HS-5 (cell line): ENCODE measurements around the gene ADAM12.
"Not testable (repeated sequence)": the region's sequence is repeated elsewhere in the genome, so short reads cannot be mapped to it uniquely, and the experiment has no call there.

Experiments
- DNase-seq: peaks from one replicate; pipeline ENCODE4 v3.0.0-alpha.2; 2012; ENCODE audit warnings: low read depth

The ADAM12 gene

DNA sequence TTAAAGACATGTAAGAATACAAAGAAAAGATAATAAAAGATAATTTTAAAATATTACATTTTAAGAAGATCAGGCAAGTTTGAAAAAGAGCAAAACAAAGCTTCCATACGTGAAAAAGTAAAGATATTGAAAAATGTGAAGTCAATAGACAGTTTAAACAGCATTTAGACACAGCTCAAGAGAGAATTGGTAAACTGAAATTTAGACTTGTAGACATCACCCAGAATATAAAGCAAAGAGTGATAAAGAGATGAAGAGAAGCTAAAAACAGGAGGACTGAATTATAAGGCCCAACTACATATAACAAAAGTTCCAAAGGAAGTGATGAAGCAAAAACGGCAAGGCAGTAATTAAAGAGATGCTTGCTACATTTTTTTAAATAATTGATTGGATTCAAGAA lies 13.8 kb downstream of the ADAM12 start:
- DNase-seq = no peak

DNA sequence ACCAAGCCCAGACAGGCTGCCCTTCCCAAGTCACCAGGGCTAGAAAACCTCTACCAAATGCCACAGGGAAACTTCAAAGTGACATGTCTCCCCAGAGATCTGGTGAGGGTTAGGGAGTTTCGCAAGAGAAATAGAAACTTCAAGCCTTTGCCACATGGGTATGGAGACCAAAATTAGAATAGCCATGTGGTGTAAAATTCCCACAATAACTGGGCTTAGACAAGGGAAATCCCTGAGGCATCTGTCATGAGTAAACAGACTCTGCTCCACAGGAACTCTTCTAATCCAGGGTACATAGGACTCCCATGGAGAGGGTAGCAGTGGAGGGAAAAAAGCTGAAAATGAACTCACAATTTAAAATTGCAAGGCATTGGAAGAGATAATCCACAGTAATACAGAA lies 14.3 kb downstream of the ADAM12 start:
- DNase-seq = no peak

DNA sequence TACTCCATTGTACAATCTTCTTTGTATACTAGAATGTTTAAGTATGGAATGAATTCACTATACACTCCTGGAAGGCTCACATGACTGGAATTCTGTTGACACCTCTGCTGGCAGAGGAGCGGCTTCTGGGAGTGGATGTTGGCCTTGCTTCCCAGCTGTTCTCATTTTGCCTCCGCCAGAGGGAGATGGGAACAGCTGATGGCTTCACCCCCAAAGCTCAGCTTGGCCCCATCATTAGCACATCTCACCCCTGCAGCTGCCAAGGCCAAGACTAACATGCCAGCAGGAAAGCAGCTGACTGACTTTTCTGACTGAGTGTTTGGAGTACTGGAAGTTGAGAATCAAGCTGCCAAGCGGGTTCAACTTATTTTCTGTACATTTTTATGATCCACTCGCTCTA lies 15.1 kb downstream of the ADAM12 start:
- DNase-seq = no peak

- DNase-seq = no peak
Observed at GRCh38 chr10:126372396-126372795, 15.9 kb downstream of the ADAM12 start.

- no peak for DNase-seq
Observed at GRCh38 chr10:126369125-126369710, 19.1 kb downstream of the ADAM12 start.

- no peak for DNase-seq
Observed at GRCh38 chr10:126357169-126357568, 31.1 kb downstream of the ADAM12 start.

DNA sequence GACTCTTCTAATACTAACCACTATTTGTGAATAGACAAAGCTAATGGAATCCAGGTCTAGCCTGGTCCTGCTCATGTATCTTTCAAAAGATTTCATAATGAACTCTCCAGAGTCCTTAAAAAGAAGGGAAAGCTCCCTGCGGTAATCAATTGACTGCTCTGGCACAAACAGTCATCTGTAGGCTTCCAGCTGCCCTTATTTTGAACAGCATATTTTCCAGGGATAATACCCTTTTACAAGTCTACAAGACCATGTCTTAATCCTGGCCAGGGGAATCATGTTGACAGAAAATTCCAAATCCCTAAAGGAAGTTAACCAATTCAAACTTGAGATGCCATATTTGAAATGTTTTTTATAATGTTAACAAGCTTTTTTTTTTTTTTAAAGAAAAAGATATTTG lies 34.6 kb downstream of the ADAM12 start:
- no peak for DNase-seq

DNA sequence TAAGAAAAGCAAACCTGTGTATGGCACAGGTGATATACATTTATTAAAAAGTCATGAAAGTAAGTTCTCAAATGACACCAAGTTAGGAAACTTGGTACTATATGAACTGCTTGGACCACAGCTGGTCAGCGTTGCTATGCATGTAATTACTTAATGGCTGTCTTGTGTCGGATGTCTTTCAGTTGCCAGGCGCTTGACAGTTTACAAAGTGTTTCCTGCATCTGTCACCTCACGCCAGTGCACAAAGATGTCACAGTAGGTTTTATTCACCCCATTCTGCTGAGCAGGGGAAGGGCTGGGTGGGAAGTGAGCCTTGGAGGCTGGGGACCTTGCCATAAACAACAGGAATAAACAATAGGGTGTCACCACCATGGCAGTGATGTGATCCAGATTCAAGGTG lies 35.8 kb downstream of the ADAM12 start:
- no peak for DNase-seq

GRCh38 chr10:126351021-126351420 lies 37.3 kb downstream of the ADAM12 start:
- no peak for DNase-seq

DNA sequence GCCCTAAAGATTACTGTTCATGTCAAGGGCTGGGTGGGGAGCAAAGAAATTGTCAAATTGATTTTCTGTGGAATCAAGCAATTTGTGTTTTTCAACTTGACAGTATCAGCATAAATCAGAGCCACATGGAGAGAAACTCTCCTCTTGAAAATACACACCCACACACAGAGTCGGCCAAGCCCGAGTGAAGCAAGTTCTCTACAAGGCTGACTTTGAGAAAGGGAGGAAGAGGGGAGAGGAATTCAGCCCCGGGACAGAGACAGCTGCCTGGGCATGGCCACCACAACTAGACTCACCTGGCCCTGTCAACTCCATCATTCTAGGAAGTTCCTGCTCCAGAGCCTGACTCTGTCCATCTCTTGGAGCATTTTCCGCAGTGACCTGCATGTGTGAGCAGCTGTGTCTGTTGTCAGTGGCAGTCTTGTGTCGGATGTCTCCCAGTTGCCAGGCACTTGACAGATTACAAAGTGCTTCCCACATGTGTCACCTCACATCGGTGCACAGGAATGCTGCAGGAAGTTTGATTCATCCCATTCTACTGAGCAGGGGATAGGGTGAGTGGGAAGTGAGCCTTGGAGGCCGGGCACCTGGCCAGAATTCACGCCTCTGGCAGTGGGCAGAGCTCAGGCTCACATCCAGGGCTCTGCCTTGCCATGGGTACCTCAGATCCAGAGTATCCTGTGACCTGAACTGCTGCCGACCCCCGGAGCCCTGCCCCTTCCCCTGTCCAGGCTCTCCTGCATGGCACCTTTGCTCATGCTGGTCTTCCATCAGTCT lies 37.9 kb downstream of the ADAM12 start:
- DNase-seq = peak; percentile 92

GRCh38 chr10:126349676-126350075 lies 38.6 kb downstream of the ADAM12 start:
- DNase-seq = no peak

DNA sequence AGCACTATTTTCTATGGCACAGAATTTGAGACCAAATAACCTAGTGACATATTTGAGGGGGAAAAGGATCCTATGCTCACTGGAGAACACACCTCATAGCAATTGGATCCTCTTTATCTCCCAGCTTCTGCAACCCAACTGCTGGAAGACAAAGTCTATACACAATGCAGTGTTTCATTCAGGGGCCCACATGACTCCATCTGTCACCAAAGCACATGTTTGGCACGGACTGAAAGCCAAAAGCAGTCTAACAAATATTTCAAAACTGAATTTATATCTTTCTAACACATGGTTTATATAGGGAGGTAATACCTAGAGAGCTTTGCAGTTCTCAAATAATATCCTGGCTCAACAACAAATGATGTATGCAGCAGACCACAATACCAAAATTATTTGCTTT lies 39.2 kb downstream of the ADAM12 start:
- no peak for DNase-seq

DNA sequence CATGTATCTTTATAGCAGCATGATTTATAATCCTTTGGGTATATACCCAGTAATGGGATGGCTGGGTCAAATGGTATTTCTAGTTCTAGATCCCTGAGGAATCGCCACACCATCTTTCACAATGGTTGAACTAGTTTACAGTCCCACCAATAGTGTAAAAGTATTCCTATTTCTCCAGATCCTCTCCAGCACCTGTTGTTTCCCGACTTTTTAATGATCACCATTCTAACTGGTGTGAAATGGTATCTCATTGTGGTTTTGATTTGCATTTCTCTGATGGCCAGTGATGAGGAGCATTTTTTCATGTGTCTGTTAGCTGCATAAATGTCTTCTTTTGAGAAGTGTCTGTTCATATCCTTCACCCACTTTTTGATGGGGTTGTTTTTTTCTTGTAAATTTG lies 44.8 kb downstream of the ADAM12 start:
- DNase-seq = not testable (repeated sequence)

- no peak for DNase-seq
Observed at GRCh38 chr10:126342680-126343079, 45.6 kb downstream of the ADAM12 start.

DNA sequence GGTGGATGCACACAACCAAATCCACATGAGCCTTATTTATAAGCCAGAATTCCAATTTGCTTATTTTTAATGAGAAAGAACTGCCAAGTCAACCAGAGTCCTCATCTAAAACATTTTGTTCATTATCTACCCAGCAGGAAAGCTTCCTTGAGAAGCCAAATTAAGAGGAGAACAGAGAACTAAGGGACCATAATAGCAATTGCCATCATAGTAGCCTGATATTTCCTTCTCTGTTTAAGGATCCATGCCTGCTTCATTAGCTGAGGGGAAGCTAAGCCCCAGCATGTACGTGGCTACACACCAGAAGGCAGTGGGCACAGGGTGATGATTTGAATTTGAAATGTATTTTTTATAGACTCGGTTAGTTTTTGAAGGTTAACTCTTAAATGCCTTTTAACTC lies 46.8 kb downstream of the ADAM12 start:
- no peak for DNase-seq

- DNase-seq = no peak
Observed at GRCh38 chr10:126337251-126337810, 50.9 kb downstream of the ADAM12 start.

GRCh38 chr10:126336801-126337200 lies 51.5 kb downstream of the ADAM12 start:
- no peak for DNase-seq

DNA sequence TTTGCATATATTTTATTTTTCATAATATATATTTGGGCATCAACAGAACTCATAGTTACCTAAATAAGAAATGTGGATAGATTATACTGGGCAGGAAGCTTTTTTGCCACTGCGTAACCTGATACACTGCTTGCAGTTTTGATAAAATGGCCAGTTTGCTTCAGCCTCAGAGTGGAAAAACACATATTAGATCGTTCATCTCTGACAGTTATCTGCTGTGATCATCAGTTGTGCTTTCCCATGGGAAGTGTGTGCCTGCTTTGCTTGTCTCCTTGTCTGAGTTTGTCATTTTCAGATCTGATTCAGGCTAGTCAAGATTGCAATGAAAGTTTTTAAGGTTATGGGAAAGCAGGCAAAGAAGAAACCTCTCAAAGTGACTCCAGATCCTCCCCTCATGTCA lies 54.0 kb downstream of the ADAM12 start:
- no peak for DNase-seq

DNA sequence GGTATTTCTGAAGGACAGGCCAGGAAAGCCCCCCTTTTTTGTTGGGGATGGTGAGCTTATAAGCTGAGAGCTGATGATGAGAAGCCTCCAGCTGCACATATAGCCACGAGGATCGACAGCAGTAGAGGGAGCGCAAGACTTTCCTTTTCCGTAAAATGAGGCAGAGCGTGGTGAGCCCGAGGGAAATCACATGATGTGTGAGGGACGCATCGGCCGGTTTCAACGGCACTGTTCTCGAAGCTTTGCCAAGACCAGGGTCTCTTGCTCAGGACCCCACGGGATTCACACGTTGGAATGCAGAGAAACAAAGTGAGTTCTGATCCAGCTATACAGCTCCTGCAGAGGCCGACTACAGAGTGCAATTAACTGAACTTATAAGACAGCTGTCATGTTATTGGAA lies 55.7 kb downstream of the ADAM12 start:
- DNase-seq = no peak

- DNase-seq = peak; percentile 40
Observed at GRCh38 chr10:126331101-126331500, 57.2 kb downstream of the ADAM12 start.

GRCh38 chr10:126324826-126325225 lies 63.5 kb downstream of the ADAM12 start:
- no peak for DNase-seq

GRCh38 chr10:126321440-126321839 lies 66.8 kb downstream of the ADAM12 start:
- no peak for DNase-seq

GRCh38 chr10:126317751-126318150 lies 70.5 kb downstream of the ADAM12 start:
- no peak for DNase-seq
